Stimulated activated naive CD8-positive, alpha-beta T cell treated with anti-CD3 and anti-CD28 coated beads, Interleukin-15, amount 100 ng/mL, for 72 hours (primary cell): ENCODE measurements around the gene ORAI1.
"Not testable (repeated sequence)": the region's sequence is repeated elsewhere in the genome, so short reads cannot be mapped to it uniquely, and the experiment has no call there.

Source experiments
- ATAC-seq: fragments of 150-1000 bp; cut with Tn5 transposase; 2 replicates; pipeline ENCODE4 v1.10.0; 2021; ENCODE audit warnings: mild to moderate bottlenecking, moderate library complexity
- DNase-seq, 2 donors: peaks; one replicate each; pipeline ENCODE4 v3.0.0; 2021 to 2022
- H3K27ac Mint-ChIP-seq, 2 donors: one replicate each; pipeline ENCODE4 v1.8.0; 2022; ENCODE audit warnings: mild to moderate bottlenecking in 2 of 2, mixed read lengths in 2 of 2, moderate library complexity in 2 of 2
- H3K27me3 Mint-ChIP-seq: one replicate; pipeline ENCODE4 v1.8.0; 2022; ENCODE audit warnings: mixed read lengths
- H3K4me1 Mint-ChIP-seq: one replicate; pipeline ENCODE4 v1.8.0; 2022; ENCODE audit warnings: mild to moderate bottlenecking, mixed read lengths
- H3K4me3 Mint-ChIP-seq, 2 donors: one replicate each; pipeline ENCODE4 v1.8.0; 2022; ENCODE audit warnings: mild to moderate bottlenecking in 2 of 2, mixed read lengths in 2 of 2, moderate library complexity in 1 of 2
- H3K9me3 Mint-ChIP-seq, 2 donors: one replicate each; pipeline ENCODE4 v1.8.0; 2022; ENCODE audit warnings: mixed read lengths in 2 of 2

ORAI1 gene

GRCh38 chr12:121628536-121628935 is 2.2 kb downstream of the ORAI1 start:
- DNase-seq (no peak), ATAC-seq (no peak)

GRCh38 chr12:121630791-121631355 is 4.5 kb downstream of the ORAI1 start:
- no peaks in the 10 kb centered on the region for H3K27me3 Mint-ChIP-seq

More at GRCh38 chr12:121628536-121628935, 2.2 kb downstream of the ORAI1 start:
- Mint-ChIP-seq H3K4me1 (peaks cover 73% of the 10 kb centered on the region), H3K27ac (peak overlapping the region; percentile 95 to 98), H3K9me3 (no peaks in the 10 kb centered on the region), H3K27me3 (no peaks in the 10 kb centered on the region), H3K4me3 (peak overlapping the region; percentile 96 to 97)

GRCh38 chr12:121632069-121632970 is 6.0 kb downstream of the ORAI1 start:
- Mint-ChIP-seq H3K9me3 (no peaks in the 10 kb centered on the region), H3K4me3 (peak overlapping the region; percentile 43 to 66), H3K27ac (peak overlapping the region; percentile 54 to 92), H3K27me3 (no peaks in the 10 kb centered on the region), H3K4me1 (peaks cover 91% of the 10 kb centered on the region)
- DNase-seq = no peak
- no peak for ATAC-seq

More at GRCh38 chr12:121630791-121631355, 4.5 kb downstream of the ORAI1 start:
- Mint-ChIP-seq H3K9me3 (no peaks in the 10 kb centered on the region), H3K4me3 (peak overlapping the region; percentile 64 to 97), H3K27ac (peak overlapping the region; percentile 60 to 85), H3K4me1 (peaks cover 78% of the 10 kb centered on the region)
- no peak for DNase-seq
- no peak for ATAC-seq

- H3K9me3 Mint-ChIP-seq, ATAC-seq, DNase-seq, H3K27me3 Mint-ChIP-seq: not testable (repeated sequence)
- H3K4me1 Mint-ChIP-seq = peaks cover 95% of the 10 kb centered on the region
- H3K27ac Mint-ChIP-seq = peak overlapping the region in 1 of 2 donors; percentile 59
- peak overlapping the region in 1 of 2 donors; percentile 70 for H3K4me3 Mint-ChIP-seq
Measured at GRCh38 chr12:121633833-121634196, 7.5 kb downstream of the ORAI1 start.

GRCh38 chr12:121634836-121635235 is 8.5 kb downstream of the ORAI1 start:
- Mint-ChIP-seq H3K4me3 (peak overlapping the region; percentile 54 to 70), H3K27ac (peak overlapping the region; percentile 61 to 78), H3K9me3 (no peaks in the 10 kb centered on the region), H3K4me1 (peaks cover 86% of the 10 kb centered on the region), H3K27me3 (no peaks in the 10 kb centered on the region)
- DNase-seq (no peak), ATAC-seq (no peak)

- no peaks in the 10 kb centered on the region for H3K9me3 Mint-ChIP-seq
- DNase-seq (peak; percentile 44 to 75), ATAC-seq (peak; percentile 90)
- H3K27ac Mint-ChIP-seq = peak overlapping the region; percentile 95
- no peaks in the 10 kb centered on the region for H3K27me3 Mint-ChIP-seq
- H3K4me1 Mint-ChIP-seq = peaks cover 77% of the 10 kb centered on the region
- H3K4me3 Mint-ChIP-seq = peak overlapping the region; percentile 71 to 80
Measured at GRCh38 chr12:121637231-121637914, 11.0 kb downstream of the ORAI1 start.

- Mint-ChIP-seq H3K27me3 (no peaks in the 10 kb centered on the region), H3K4me3 (no peak overlapping the region), H3K27ac (peak overlapping the region; percentile 35 to 82), H3K4me1 (peaks cover 66% of the 10 kb centered on the region), H3K9me3 (no peaks in the 10 kb centered on the region)
- ATAC-seq (no peak), DNase-seq (no peak)
Measured at GRCh38 chr12:121638298-121639202, 12.2 kb downstream of the ORAI1 start.

GRCh38 chr12:121641343-121641630 is 15.0 kb downstream of the ORAI1 start:
- ATAC-seq = no peak
- Mint-ChIP-seq H3K27me3 (no peaks in the 10 kb centered on the region), H3K4me1 (peaks cover 43% of the 10 kb centered on the region), H3K9me3 (no peaks in the 10 kb centered on the region), H3K27ac (no peak overlapping the region), H3K4me3 (no peak overlapping the region)
- DNase-seq = no peak

- Mint-ChIP-seq H3K4me1 (peaks cover 20% of the 10 kb centered on the region), H3K27ac (no peak overlapping the region), H3K27me3 (no peaks in the 10 kb centered on the region), H3K4me3 (no peak overlapping the region), H3K9me3 (no peaks in the 10 kb centered on the region)
- DNase-seq (no peak), ATAC-seq (no peak)
Measured at GRCh38 chr12:121648458-121649028, 22.2 kb downstream of the ORAI1 start.

GRCh38 chr12:121649322-121649721 is 23.0 kb downstream of the ORAI1 start:
- Mint-ChIP-seq H3K9me3 (peaks cover 0 to 5% of the 10 kb centered on the region in 2 donors), H3K4me3 (peak overlapping the region; percentile 2 to 29), H3K27me3 (no peaks in the 10 kb centered on the region), H3K4me1 (peaks cover 28% of the 10 kb centered on the region), H3K27ac (peak overlapping the region in 1 of 2 donors; percentile 31)
- DNase-seq (no peak), ATAC-seq (peak; percentile 36)

GRCh38 chr12:121649819-121650353 is 23.6 kb downstream of the ORAI1 start:
- ATAC-seq (peak; percentile 93), DNase-seq (peak in 1 of 2 donors; percentile 48)
- no peaks in the 10 kb centered on the region for H3K27me3 Mint-ChIP-seq
- H3K4me1 Mint-ChIP-seq = peaks cover 34% of the 10 kb centered on the region
- peaks cover 0 to 10% of the 10 kb centered on the region in 2 donors for H3K9me3 Mint-ChIP-seq
- H3K27ac Mint-ChIP-seq = peak overlapping the region in 1 of 2 donors; percentile 31
- peak overlapping the region; percentile 21 to 56 for H3K4me3 Mint-ChIP-seq

- no peak for DNase-seq
- Mint-ChIP-seq H3K27me3 (no peaks in the 10 kb centered on the region), H3K4me1 (peaks cover 39% of the 10 kb centered on the region), H3K27ac (peak overlapping the region in 1 of 2 donors; percentile 10), H3K4me3 (no peak overlapping the region), H3K9me3 (peaks cover 0 to 13% of the 10 kb centered on the region in 2 donors)
- no peak for ATAC-seq
Measured at GRCh38 chr12:121651320-121651719, 25.0 kb downstream of the ORAI1 start.

GRCh38 chr12:121652767-121653497 is 26.6 kb downstream of the ORAI1 start:
- H3K4me1 Mint-ChIP-seq = peaks cover 53% of the 10 kb centered on the region
- no peaks in the 10 kb centered on the region for H3K27me3 Mint-ChIP-seq
- ATAC-seq (no peak), DNase-seq (no peak)
- peaks cover 0 to 13% of the 10 kb centered on the region in 2 donors for H3K9me3 Mint-ChIP-seq
- H3K27ac Mint-ChIP-seq = no peak overlapping the region
- H3K4me3 Mint-ChIP-seq = no peak overlapping the region

GRCh38 chr12:121653999-121654398 is 27.7 kb downstream of the ORAI1 start:
- Mint-ChIP-seq H3K27ac (no peak overlapping the region), H3K27me3 (no peaks in the 10 kb centered on the region), H3K9me3 (peaks cover 0 to 13% of the 10 kb centered on the region in 2 donors), H3K4me1 (peaks cover 58% of the 10 kb centered on the region), H3K4me3 (no peak overlapping the region)
- DNase-seq (no peak), ATAC-seq (no peak)
